ENCODE results near the gene CHST8.

The CHST8 gene

DNA sequence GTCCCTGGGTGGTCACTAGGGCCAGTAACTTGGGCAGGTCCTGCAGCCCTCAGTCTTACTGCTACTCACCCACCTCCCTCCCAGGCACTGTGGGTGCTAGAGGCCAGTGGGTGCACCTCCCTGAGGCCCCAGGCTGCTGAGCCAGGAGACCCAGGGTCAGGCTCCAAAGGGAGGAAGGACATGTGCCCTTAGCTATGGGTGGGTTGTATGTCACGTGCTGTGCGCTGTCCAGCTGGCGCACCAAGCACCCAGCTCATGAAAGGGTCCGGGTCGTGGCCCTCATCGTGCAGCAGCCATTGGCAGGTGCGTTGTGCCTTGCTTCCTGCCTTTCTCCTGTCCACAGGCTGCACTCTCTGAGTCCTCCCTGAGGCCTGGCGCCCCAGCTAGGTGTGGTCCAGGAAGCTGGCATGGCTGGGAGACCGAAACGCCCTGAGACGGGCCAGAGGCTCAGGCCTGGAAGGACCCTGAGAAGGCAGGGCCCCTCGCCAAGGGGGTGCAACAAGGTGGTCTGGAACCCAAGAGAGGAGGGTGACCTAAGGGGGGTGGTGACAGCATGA is 127.9 kb downstream of the CHST8 start:
- no peaks in the 10 kb centered on the region for H3K9me2 ChIP-seq (replicated peaks; ENCODE audit: control insufficient read depth, low read length)
- no peaks in the 10 kb centered on the region for H3K36me3 ChIP-seq (ENCODE audit: control insufficient read depth, low read length)
- H3K27ac ChIP-seq (ENCODE audit: low read depth, low read length): no peak overlapping the region
- H3K79me2 ChIP-seq (ENCODE audit: control insufficient read depth, low read length): no peaks in the 10 kb centered on the region
- no peaks in the 10 kb centered on the region for H3F3A ChIP-seq (ENCODE audit: control insufficient read depth, insufficient read depth)
- no peaks in the 10 kb centered on the region for H3K4me1 ChIP-seq (ENCODE audit: control insufficient read depth, low read length)
- no peaks in the 10 kb centered on the region for H4K20me1 ChIP-seq (ENCODE audit: control insufficient read depth, insufficient read depth, low read depth, low read length)
- TF ChIP-seq, protein P1, sequence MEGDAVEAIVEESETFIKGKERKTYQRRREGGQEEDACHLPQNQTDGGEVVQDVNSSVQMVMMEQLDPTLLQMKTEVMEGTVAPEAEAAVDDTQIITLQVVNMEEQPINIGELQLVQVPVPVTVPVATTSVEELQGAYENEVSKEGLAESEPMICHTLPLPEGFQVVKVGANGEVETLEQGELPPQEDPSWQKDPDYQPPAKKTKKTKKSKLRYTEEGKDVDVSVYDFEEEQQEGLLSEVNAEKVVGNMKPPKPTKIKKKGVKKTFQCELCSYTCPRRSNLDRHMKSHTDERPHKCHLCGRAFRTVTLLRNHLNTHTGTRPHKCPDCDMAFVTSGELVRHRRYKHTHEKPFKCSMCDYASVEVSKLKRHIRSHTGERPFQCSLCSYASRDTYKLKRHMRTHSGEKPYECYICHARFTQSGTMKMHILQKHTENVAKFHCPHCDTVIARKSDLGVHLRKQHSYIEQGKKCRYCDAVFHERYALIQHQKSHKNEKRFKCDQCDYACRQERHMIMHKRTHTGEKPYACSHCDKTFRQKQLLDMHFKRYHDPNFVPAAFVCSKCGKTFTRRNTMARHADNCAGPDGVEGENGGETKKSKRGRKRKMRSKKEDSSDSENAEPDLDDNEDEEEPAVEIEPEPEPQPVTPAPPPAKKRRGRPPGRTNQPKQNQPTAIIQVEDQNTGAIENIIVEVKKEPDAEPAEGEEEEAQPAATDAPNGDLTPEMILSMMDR (IDR thresholded peaks at IDR 0.05; ENCODE audit: low read depth, low read length, poor library complexity, severe bottlenecking): no peak
- TF ChIP-seq EZH2phosphoT487 (IDR thresholded peaks at IDR 0.05; ENCODE audit: borderline replicate concordance, low read length): no peak
- no peaks in the 10 kb centered on the region for H3K9me3 ChIP-seq (ENCODE audit: control insufficient read depth, insufficient read depth, low read length)
- H3K4me2 ChIP-seq (ENCODE audit: low read length): no peak overlapping the region
- H3K27me3 ChIP-seq (ENCODE audit: control insufficient read depth, low read length): no peaks in the 10 kb centered on the region
- H3K4me3 ChIP-seq (ENCODE audit: low read length): no peak overlapping the region

DNA sequence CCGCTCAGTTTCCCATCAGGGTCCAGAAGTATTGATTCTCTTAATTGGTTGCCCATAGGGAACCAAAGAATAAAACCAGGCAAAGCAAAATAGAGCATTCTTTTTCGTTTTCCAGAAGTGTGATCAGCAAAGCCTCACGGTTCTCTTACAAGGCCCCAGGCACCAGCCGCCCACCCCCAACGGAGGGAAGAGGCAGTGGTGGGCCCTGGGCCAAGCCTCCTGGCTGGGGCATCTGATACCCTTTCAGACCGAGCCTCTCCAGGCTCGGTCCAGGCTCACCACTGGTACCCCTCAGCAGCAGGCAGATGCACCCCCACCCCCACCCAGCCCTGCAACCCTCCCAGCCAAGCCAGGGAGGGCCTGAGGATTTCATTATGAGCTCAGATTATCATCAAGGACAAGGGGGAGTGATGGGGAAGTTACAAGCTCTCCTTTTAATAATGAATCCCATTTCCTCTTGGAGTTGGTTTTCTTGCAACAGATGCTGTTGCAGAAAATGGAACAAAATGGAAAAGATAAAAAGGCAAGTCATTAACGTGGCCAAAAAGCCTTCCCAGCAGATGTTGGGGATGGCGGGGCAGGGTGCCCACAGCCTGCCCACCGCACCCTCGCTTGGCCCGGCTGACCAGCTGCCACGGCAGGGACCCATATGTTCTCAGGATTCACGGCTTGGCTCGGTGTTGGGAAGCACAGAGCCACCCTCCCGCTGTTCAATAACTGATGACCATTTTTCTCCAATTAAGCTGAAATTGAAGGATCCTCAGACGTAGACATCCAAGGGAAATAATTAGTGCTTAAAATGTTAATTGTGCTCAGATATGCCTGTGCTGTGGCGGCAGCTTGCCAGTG is 129.1 kb downstream of the CHST8 start:
- H3K27me3 ChIP-seq (ENCODE audit: control insufficient read depth, low read length): no peaks in the 10 kb centered on the region
- no peaks in the 10 kb centered on the region for H4K20me1 ChIP-seq (ENCODE audit: control insufficient read depth, insufficient read depth, low read depth, low read length)
- no peaks in the 10 kb centered on the region for H3K36me3 ChIP-seq (ENCODE audit: control insufficient read depth, low read length)
- H3K79me2 ChIP-seq (ENCODE audit: control insufficient read depth, low read length): no peaks in the 10 kb centered on the region
- H3K9me3 ChIP-seq (ENCODE audit: control insufficient read depth, insufficient read depth, low read length): no peaks in the 10 kb centered on the region
- H3K4me1 ChIP-seq (ENCODE audit: control insufficient read depth, low read length): no peaks in the 10 kb centered on the region
- H3K9me2 ChIP-seq (replicated peaks; ENCODE audit: control insufficient read depth, low read length): no peaks in the 10 kb centered on the region
- H3F3A ChIP-seq (ENCODE audit: control insufficient read depth, insufficient read depth): no peaks in the 10 kb centered on the region
- H3K4me2 ChIP-seq (ENCODE audit: low read length): no peak overlapping the region
- TF ChIP-seq EZH2phosphoT487 (IDR thresholded peaks at IDR 0.05; ENCODE audit: borderline replicate concordance, low read length): no peak
- TF ChIP-seq, protein P1 (IDR thresholded peaks at IDR 0.05; ENCODE audit: low read depth, low read length, poor library complexity, severe bottlenecking): no peak
- H3K27ac ChIP-seq (ENCODE audit: low read depth, low read length): no peak overlapping the region
- H3K4me3 ChIP-seq (ENCODE audit: low read length): no peak overlapping the region

DNA sequence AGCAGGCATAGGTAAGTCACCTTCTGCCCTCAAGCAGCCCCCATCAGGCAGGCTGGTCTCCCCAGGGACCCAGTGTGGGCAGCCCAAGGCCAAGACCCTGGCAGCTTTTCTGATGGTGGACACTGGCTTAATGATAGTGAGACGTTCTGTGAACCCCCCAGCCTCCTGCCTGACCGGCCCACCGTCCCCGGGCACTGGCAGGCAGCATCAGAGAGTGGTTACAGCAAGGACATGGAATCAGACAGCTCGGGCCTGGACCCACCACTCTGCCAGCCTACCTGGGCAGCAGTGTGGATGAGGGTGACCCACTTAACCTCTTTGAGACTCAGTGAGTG is 129.7 kb downstream of the CHST8 start:
- Histone ChIP-seq H3K9me2 (replicated peaks; ENCODE audit: control insufficient read depth, low read length) (no peaks in the 10 kb centered on the region), H3K79me2 (ENCODE audit: control insufficient read depth, low read length) (no peaks in the 10 kb centered on the region), H3F3A (ENCODE audit: control insufficient read depth, insufficient read depth) (no peaks in the 10 kb centered on the region), H3K9me3 (ENCODE audit: control insufficient read depth, insufficient read depth, low read length) (no peaks in the 10 kb centered on the region), H3K27ac (ENCODE audit: low read depth, low read length) (no peak overlapping the region), H3K36me3 (ENCODE audit: control insufficient read depth, low read length) (no peaks in the 10 kb centered on the region), H4K20me1 (ENCODE audit: control insufficient read depth, insufficient read depth, low read depth, low read length) (no peaks in the 10 kb centered on the region), H3K4me1 (ENCODE audit: control insufficient read depth, low read length) (no peaks in the 10 kb centered on the region), H3K4me2 (ENCODE audit: low read length) (no peak overlapping the region), H3K27me3 (ENCODE audit: control insufficient read depth, low read length) (no peaks in the 10 kb centered on the region), H3K4me3 (ENCODE audit: low read length) (no peak overlapping the region)
- TF ChIP-seq EZH2phosphoT487 (IDR thresholded peaks at IDR 0.05; ENCODE audit: borderline replicate concordance, low read length): no peak
- TF ChIP-seq, protein P1 (IDR thresholded peaks at IDR 0.05; ENCODE audit: low read depth, low read length, poor library complexity, severe bottlenecking): no peak

Measured in DOHH2 (cell line).